ENCODE data around the gene ATG101. TPM values are rescaled to one million over a fixed set of nuclear protein-coding genes. Genes with fewer than 3 reads are reported as not detected.

Gene ATG101
- total and polyA plus RNA-seq, 9 of the 15 experiments (the other 6 are each of a cell fraction or from before 2014, with no cell fraction given): 2.9 to 52.4 (median 29.7) TPM

GRCh38 chr12:52041695-52042123 lies 28.1 kb upstream of the ATG101 start (continued):
- TF ChIP-seq REST (IDR thresholded peaks at IDR 0.05; ENCODE audit: borderline replicate concordance) (peak; percentile 94), REST (CRISPR knock-in tag; IDR thresholded peaks at IDR 0.05; ENCODE audit: low read depth) (peak; percentile 89), BRF1 (IDR thresholded peaks at IDR 0.05; ENCODE audit: borderline replicate concordance, extremely low read depth, insufficient read length) (no peak), HMGXB4 (CRISPR knock-in tag; IDR thresholded peaks at IDR 0.05) (no peak), MTA1 (IDR thresholded peaks at IDR 0.05; ENCODE audit: borderline replicate concordance) (no peak), COPS2 (conservative IDR thresholded peaks at IDR 0.05) (no peak), GABPA (tag; conservative IDR thresholded peaks at IDR 0.05; ENCODE audit: low read depth) (peak; percentile 78), ZNF740 (CRISPR knock-in tag; IDR thresholded peaks at IDR 0.05) (peak; percentile 56; the same call in 1 of the 2 replicates), ZNF740 (tag; IDR thresholded peaks at IDR 0.05) (no peak), RNF219 (CRISPR knock-in tag; IDR thresholded peaks at IDR 0.05) (no peak), CREBBP (IDR thresholded peaks at IDR 0.05; ENCODE audit: low read depth, low read length) (no peak), ZNF146 (CRISPR knock-in tag; IDR thresholded peaks at IDR 0.05; ENCODE audit: unreplicated experiment) (no peak), MLX (CRISPR knock-in tag; conservative IDR thresholded peaks at IDR 0.05) (no peak), ESRRA (IDR thresholded peaks at IDR 0.05; ENCODE audit: borderline replicate concordance, low read depth) (no peak; the same call in 1 of the 2 replicates), CAMTA2 (CRISPR knock-in tag; conservative IDR thresholded peaks at IDR 0.05) (no peak)

All from K562 (cell line).